SK-N-MC (cell line): ENCODE results near the gene GYS1.

ENCODE experiments used
- EZH2 ChIP-seq: fragments of 200-600 bp; sonication (generic); IDR thresholded peaks from one replicate; pipeline ENCODE4 v1.6.1; 2017; ENCODE audit warnings: antibody characterized with exemption
- FOXP2 ChIP-seq: optimal IDR thresholded peaks from 2 replicates; pipeline ENCODE3; 2011; ENCODE audit warnings: mild to moderate bottlenecking, moderate library complexity; ENCODE audit not compliant: insufficient read depth; ENCODE audit errors: extremely low read length, control extremely low read depth
- POLR2AphosphoS5 ChIP-seq: IDR thresholded peaks from 2 replicates; pipeline ENCODE4 v1.6.1; 2012; ENCODE audit warnings: mild to moderate bottlenecking, low read depth, low read length, borderline replicate concordance

DNA sequence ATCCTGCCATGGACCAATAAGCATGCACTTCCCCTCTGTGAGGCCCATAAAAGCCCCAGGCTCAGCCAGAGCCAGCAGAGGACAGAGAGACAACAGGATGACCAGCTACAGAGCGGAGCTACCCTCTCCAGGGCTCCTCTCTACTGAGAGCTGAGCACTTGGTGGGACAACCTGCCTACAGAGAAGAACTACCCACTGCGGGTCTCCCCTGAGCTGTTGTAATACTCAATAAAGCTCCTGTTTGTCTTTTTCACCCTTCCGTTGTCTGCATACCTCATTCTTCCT, 45.9 kb downstream of the GYS1 start:
- TF ChIP-seq POLR2AphosphoS5 = no peak
- no peak for TF ChIP-seq EZH2
- no peak for TF ChIP-seq FOXP2
